Endothelial cell of coronary artery (primary cell): ENCODE data around the gene TRIM49. TPM values are rescaled to one million over a fixed set of nuclear protein-coding genes. Genes with fewer than 3 reads are reported as not detected.

ENCODE experiments used
- total RNA-seq: library from RNA; depleted of rRNA; stranded (reverse); fragments of >200 nt; gene quantifications from 2 replicates; pipeline ENCODE4 v1.2.3, GENCODE V29; 2014

TRIM49 gene, protein sequence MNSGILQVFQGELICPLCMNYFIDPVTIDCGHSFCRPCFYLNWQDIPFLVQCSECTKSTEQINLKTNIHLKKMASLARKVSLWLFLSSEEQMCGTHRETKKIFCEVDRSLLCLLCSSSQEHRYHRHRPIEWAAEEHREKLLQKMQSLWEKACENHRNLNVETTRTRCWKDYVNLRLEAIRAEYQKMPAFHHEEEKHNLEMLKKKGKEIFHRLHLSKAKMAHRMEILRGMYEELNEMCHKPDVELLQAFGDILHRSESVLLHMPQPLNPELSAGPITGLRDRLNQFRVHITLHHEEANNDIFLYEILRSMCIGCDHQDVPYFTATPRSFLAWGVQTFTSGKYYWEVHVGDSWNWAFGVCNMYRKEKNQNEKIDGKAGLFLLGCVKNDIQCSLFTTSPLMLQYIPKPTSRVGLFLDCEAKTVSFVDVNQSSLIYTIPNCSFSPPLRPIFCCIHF
- not detected in 2 replicates for total RNA-seq

GRCh38 chr11:89808475-89808874 lies at the start of gene TRIM49:
TSS of gene TRIM49 (minus strand) at chr11:89808575. CDS start at chr11:89804469, 4,106 bp downstream.

Other genes starting within 250 kb of the TRIM49 start
- not detected in 2 replicates for gene TRIM77, start 98.3 kb downstream of the TRIM49 start, total RNA-seq
- not detected in 2 replicates for gene TRIM64B, start 69.9 kb upstream of the TRIM49 start, total RNA-seq
- not detected in 2 replicates for gene TRIM49D1, start 113.7 kb upstream of the TRIM49 start, total RNA-seq
- not detected in 2 replicates for gene TRIM49D2, start 115.5 kb upstream of the TRIM49 start, total RNA-seq
- gene TRIM64, start 157.5 kb upstream of the TRIM49 start, total RNA-seq = not detected in 2 replicates
- gene TRIM49C, start 222.5 kb upstream of the TRIM49 start, total RNA-seq = not detected in 2 replicates